GM12801 (cell line): ENCODE measurements around the gene KIRREL3.

Experiments
- CTCF ChIP-seq: IDR thresholded peaks from one replicate; pipeline ENCODE4 v1.5.1; 2011; ENCODE audit warnings: control low read depth; ENCODE audit not compliant: insufficient read length; ENCODE audit errors: extremely low read depth

Gene KIRREL3

GRCh38 chr11:126570489-126570888 lies 430.1 kb downstream of the KIRREL3 start:
- TF ChIP-seq CTCF = no peak

GRCh38 chr11:126567419-126567818 lies 433.2 kb downstream of the KIRREL3 start:
- TF ChIP-seq CTCF = no peak

- no peak for TF ChIP-seq CTCF
Measured at GRCh38 chr11:126564566-126564965, 436.0 kb downstream of the KIRREL3 start.

GRCh38 chr11:126561327-126561893 lies 439.2 kb downstream of the KIRREL3 start:
- TF ChIP-seq CTCF = no peak

- no peak for TF ChIP-seq CTCF
Measured at GRCh38 chr11:126560221-126560620, 440.3 kb downstream of the KIRREL3 start.

- TF ChIP-seq CTCF = no peak
Measured at GRCh38 chr11:126548581-126549550, 451.7 kb downstream of the KIRREL3 start.

- TF ChIP-seq CTCF = no peak
Measured at GRCh38 chr11:126547691-126548090, 452.9 kb downstream of the KIRREL3 start.
